ENCODE measurements around the gene PGPEP1. TPM values are rescaled to one million over a fixed set of nuclear protein-coding genes. Genes with fewer than 3 reads are reported as not detected.

PGPEP1 gene
- total and polyA plus RNA-seq, 11 donors, result 22.5 to 58.6 (median 43.6) TPM

DNA sequence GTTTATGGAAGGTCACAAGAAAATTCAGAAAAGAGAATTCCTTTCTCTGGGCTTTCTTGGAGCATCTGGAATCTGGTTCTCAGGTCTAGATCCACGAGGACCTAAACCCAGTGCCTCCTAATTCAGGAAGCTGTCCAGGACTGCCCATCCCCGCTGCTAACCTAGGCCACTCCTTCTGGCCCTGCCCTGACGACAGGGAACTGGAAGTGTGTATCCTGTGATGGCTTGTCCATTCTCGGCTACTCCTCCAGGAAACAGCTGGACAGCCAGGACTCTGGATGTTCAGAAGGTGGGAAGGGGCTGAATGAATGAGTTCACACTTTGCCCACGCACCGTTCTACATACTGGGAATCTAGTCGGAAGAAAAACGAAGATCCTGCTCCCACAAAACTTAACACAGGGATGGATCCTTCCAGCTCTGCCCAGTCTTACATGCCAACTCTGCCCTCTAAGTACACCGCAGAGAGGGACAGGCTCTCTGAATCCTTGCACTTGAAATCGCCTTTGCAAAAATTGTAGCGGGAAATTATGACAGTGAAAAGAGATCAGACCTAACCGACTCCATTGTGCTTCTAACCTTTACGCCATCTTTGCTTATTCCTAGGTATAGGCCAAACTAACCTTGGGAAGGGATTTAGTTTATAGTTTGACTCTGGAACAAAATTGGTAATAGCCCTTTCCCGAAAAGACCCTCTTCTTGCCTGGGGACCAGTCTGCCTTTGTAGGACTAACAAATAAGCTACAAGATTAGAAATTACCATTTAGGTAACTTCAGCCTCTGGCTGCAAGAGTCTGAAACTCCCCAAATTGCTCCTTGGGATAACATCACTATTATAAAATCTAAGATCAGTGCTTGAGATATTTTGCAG is 19.3 kb upstream of the PGPEP1 start:
- intact Hi-C loops (cut with DNase I), result loop anchor here in 5 of 10 donors (5.0 to 10.0 kb wide), 3 partner anchors 114 to 126 kb away; partner anchors contain the start of genes RAB3A (in 2 of the 5) and MPV17L2 (in 1 of the 5)
- H3K4me1 ChIP-seq, result peaks cover 2 to 66% (median 48%) of the 10 kb centered on the region in 12 donors
- peak in 2 of 5 donors; percentile 50 to 54 for DNase-seq

DNA sequence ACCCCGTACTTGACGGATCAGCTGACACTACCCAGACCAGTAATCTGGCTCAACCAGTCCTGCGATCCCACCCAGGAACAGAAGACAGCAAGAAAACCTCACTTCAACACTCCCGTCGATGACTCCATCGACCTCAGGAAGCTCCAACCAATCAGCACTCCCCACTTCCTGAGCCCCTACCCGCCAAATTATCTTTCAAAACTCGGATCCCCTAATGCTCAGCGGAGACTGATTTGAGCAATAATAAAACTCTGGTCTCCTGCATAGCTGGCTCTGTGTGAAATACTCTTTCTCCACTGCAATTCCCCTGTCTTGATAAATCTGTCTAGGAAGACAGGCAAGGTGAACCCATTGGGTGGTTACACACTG is 18.7 kb upstream of the PGPEP1 start:
- WGBS, 4 donors, result 14 to 23% (median 18%) methylated on average over 9 of the region's 9 CpGs
- Histone ChIP-seq H3K27ac (peak overlapping the region in 11 of 12 donors; percentile 75 to 98 (median 89)), H3K36me3 (no peaks in the 10 kb centered on the region), H3K27me3 (no peaks in the 10 kb centered on the region), H3K4me3 (peak overlapping the region in 8 of 12 donors; percentile 68 to 88 (median 84)), H3K4me1 (peaks cover 2 to 66% (median 48%) of the 10 kb centered on the region in 12 donors), H3K9me3 (no peaks in the 10 kb centered on the region)
- ATAC-seq (no peak), DNase-seq (no peak)
- TF ChIP-seq POLR2A (IDR thresholded peaks at IDR 0.05), result no peak
- TF ChIP-seq, protein P1, sequence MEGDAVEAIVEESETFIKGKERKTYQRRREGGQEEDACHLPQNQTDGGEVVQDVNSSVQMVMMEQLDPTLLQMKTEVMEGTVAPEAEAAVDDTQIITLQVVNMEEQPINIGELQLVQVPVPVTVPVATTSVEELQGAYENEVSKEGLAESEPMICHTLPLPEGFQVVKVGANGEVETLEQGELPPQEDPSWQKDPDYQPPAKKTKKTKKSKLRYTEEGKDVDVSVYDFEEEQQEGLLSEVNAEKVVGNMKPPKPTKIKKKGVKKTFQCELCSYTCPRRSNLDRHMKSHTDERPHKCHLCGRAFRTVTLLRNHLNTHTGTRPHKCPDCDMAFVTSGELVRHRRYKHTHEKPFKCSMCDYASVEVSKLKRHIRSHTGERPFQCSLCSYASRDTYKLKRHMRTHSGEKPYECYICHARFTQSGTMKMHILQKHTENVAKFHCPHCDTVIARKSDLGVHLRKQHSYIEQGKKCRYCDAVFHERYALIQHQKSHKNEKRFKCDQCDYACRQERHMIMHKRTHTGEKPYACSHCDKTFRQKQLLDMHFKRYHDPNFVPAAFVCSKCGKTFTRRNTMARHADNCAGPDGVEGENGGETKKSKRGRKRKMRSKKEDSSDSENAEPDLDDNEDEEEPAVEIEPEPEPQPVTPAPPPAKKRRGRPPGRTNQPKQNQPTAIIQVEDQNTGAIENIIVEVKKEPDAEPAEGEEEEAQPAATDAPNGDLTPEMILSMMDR (IDR thresholded peaks at IDR 0.05), result no peak
- intact Hi-C loops (cut with DNase I), result loop anchor here in 6 of 10 donors (2.0 to 10.0 kb wide), 4 partner anchors 17 to 127 kb away; partner anchors contain the start of genes RAB3A (in 2 of the 6) and MPV17L2 (in 1 of the 6)

More for the DNA sequence above, 19.3 kb upstream of the PGPEP1 start:
- no peaks in the 10 kb centered on the region for H3K27me3 ChIP-seq
- H3K36me3 ChIP-seq, result no peaks in the 10 kb centered on the region
- H3K9me3 ChIP-seq, result no peaks in the 10 kb centered on the region
- ATAC-seq, result peak in 1 of 4 donors; percentile 21
- peak overlapping the region in 1 of 12 donors; percentile 81 for H3K4me3 ChIP-seq
- WGBS, 4 donors, result 45 to 68% (median 57%) methylated on average over 14 of the region's 14 CpGs
- H3K27ac ChIP-seq, result peak overlapping the region in 10 of 12 donors; percentile 3 to 98 (median 90)
- TF ChIP-seq, protein P1 (IDR thresholded peaks at IDR 0.05), result no peak
- TF ChIP-seq POLR2A (IDR thresholded peaks at IDR 0.05), result no peak

- 1 to 5% (median 2%) methylated on average over 7 of the region's 7 CpGs for WGBS, 4 donors
- peak in 3 of 5 donors; percentile 51 to 72 (median 51) for DNase-seq
- Histone ChIP-seq H3K36me3 (no peaks in the 10 kb centered on the region), H3K4me3 (peak overlapping the region; percentile 25 to 91 (median 81)), H3K4me1 (peaks cover 2 to 64% (median 48%) of the 10 kb centered on the region in 12 donors), H3K27ac (peak overlapping the region; percentile 62 to 98 (median 88)), H3K27me3 (no peaks in the 10 kb centered on the region), H3K9me3 (no peaks in the 10 kb centered on the region)
- ATAC-seq, result peak in 2 of 4 donors; percentile 14 to 32
- no peak for TF ChIP-seq POLR2A (IDR thresholded peaks at IDR 0.05)
- TF ChIP-seq, protein P1 (IDR thresholded peaks at IDR 0.05), result peak in 5 of 12 donors; percentile 10 to 31 (median 17)
- intact Hi-C loops (cut with DNase I), result loop anchor here in 6 of 10 donors (2.0 to 10.0 kb wide), 4 partner anchors 18 to 128 kb away; partner anchors contain the start of genes RAB3A (in 2 of the 6) and MPV17L2 (in 1 of the 6)
These were observed 18.1 kb upstream of the PGPEP1 start for GRCh38 chr19:18322318-18322758.

Measured in heart left ventricle (tissue), 16 donors.